Fibroblast of villous mesenchyme (primary cell): ENCODE measurements around the gene CDH13. TPM values are rescaled to one million over a fixed set of nuclear protein-coding genes. Genes with fewer than 3 reads are reported as not detected.

Experiments
- DNase-seq: peaks from one replicate; pipeline ENCODE4 v3.0.0-alpha.2; 2010; ENCODE audit warnings: low read depth
- H3K4me3 ChIP-seq: 2 replicates; pipeline ENCODE4 v1.5.1; 2011; ENCODE audit warnings: low read depth, mild to moderate bottlenecking, low read length
- total RNA-seq: library from RNA; depleted of rRNA; stranded (reverse); fragments of >200 nt; gene quantifications from 2 replicates; pipeline ENCODE4 v1.2.3, GENCODE V29; 2012
- TF ChIP-seq, protein P1 (sequence below): IDR thresholded peaks from 2 replicates; pipeline ENCODE4 v1.5.1; 2012; ENCODE audit warnings: low read depth, mild to moderate bottlenecking, low read length; ENCODE audit not compliant: insufficient read depth

CDH13 gene
- total RNA-seq, 1 donor: 47.5 TPM

DNA sequence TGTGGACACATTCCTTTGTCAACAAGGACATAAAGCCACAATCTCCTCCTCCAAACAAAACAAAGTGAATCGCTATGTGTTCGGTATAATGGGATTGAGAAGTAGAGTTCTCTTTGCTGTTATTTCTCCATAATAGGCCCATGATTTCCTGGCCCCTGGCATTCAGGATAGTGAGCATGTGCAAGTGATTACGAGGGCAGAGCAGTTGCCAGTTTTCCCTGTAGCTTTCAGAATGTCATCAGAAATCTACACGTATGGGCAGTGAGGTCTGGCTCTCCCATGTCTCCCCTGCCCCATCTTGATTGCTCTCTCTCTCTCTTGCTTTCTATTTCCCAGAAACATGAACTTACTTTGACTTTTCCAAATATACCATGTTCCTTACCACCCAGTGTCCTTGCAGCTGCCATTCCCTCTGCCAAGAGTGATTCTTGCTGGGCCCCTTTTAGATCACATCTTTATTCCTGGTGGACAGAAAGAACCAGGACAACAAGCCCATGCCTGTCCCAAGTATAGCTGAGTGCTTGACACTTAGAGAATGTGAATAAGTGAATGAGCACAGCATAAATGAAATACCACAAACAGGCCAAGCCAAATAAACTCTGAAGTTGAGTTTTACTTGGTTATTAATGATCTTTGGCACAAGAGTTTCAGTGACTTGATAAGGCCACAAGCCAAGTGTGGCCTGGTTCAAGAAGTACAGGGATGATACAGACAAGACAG is 273.1 kb downstream of the CDH13 start:
- no peak overlapping the region for H3K4me3 ChIP-seq
- no peak for DNase-seq
- TF ChIP-seq, protein P1, sequence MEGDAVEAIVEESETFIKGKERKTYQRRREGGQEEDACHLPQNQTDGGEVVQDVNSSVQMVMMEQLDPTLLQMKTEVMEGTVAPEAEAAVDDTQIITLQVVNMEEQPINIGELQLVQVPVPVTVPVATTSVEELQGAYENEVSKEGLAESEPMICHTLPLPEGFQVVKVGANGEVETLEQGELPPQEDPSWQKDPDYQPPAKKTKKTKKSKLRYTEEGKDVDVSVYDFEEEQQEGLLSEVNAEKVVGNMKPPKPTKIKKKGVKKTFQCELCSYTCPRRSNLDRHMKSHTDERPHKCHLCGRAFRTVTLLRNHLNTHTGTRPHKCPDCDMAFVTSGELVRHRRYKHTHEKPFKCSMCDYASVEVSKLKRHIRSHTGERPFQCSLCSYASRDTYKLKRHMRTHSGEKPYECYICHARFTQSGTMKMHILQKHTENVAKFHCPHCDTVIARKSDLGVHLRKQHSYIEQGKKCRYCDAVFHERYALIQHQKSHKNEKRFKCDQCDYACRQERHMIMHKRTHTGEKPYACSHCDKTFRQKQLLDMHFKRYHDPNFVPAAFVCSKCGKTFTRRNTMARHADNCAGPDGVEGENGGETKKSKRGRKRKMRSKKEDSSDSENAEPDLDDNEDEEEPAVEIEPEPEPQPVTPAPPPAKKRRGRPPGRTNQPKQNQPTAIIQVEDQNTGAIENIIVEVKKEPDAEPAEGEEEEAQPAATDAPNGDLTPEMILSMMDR: no peak

GRCh38 chr16:82900559-82900958 is 273.8 kb downstream of the CDH13 start:
- no peak for DNase-seq
- TF ChIP-seq, protein P1: no peak
- H3K4me3 ChIP-seq: no peak overlapping the region

DNA sequence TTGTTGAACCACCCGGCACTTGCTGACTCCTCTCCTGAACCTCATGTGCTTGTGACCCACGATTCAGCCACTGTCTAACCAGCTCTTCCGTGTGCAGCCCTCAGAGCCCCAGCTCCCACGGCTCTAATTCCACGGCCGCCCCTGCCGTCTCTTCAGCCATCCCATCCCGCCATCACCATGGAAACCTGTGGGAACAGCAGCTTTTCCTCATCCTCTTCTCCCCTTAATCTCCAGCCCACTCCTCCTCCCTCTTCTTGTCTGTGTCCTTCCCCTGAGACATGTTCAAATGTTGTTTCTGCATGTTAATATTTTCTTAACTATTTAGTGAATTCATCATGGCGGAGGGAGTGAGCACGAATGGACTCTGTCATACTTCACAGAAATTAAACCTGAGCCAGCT is 285.2 kb downstream of the CDH13 start:
- TF ChIP-seq, protein P1: no peak
- DNase-seq: no peak
- no peak overlapping the region for H3K4me3 ChIP-seq

DNA sequence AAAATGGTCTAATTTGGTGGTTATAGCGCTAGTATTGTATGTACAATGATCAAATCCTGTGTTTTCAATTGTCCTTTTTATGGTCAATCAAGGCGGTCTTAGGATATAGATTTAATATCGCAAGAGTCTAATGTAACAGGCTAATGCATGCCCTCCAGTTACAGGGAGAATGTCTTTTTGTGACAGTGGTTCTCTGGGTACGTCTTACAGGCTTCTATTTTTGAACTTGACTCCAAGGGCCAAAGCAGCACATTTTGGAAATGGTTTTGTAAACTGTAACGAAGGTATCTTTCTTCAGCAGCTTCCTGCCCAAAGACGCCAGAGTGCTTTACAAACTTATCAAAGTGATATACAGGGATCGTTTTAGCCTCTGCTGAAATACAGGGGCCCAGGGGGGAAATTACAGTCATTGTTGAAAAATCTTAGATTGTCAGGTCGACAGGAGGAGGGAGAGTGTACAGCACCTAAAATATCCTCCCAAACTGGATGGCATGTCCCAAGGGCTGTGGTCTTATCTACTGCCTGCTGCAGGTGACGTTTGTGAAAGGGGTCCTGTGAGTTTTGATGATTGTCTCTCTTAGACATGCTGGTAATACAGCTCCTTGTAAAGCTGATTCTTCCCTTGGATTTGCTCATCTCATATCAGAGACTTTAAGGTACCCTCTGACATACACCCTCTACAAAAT is 288.5 kb downstream of the CDH13 start:
- H3K4me3 ChIP-seq: no peak overlapping the region
- no peak for DNase-seq
- TF ChIP-seq, protein P1: no peak

- H3K4me3 ChIP-seq: no peak overlapping the region
- DNase-seq: no peak
- TF ChIP-seq, protein P1: no peak
Measured at GRCh38 chr16:82917886-82918595, 291.3 kb downstream of the CDH13 start.

GRCh38 chr16:82924075-82924854 is 297.5 kb downstream of the CDH13 start:
- DNase-seq: no peak
- no peak overlapping the region for H3K4me3 ChIP-seq
- TF ChIP-seq, protein P1: no peak
